Measurements from ENCODE around the gene TMEM147. TPM values are rescaled to one million over a fixed set of nuclear protein-coding genes. Genes with fewer than 3 reads are reported as not detected.
A peak's percentile ranks its signal among the peaks of the same experiment; 100 is the strongest.

TMEM147 gene
- total RNA-seq, 1 donor from 2014 or later: 69.3 TPM

DNA sequence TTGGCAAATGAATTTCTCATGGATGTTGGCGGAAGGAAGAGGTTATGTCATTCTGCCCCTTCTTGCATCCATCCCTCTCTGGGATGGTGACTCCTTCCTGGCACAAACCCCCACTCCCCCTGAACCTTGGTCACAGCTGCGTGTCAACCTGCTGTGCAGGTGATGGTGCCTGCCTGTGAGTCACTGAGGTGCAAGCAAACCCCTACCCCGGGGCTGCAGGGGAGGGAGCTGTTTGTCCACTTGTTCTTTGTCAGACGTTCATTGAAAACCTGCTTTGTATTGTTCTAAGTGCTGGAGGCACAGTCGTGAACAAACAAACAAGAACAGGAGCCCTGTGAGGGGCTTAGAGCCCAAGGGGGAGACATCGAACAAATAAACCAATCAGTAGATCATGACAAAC lies 14.1 kb upstream of the TMEM147 start:
- no peak overlapping the region for H3K4me3 ChIP-seq (ENCODE audit: insufficient read depth, low read depth, low read length)
- no peak for DNase-seq (ENCODE audit: low read depth)
- no peaks in the 10 kb centered on the region for H3K79me2 ChIP-seq (ENCODE audit: insufficient read depth, low read length)
- Mint-ChIP-seq H3K9me3 (ENCODE audit: unreplicated experiment) (no peaks in the 10 kb centered on the region), H3K27me3 (ENCODE audit: low read depth, unreplicated experiment) (peaks cover 25% of the 10 kb centered on the region), H3K27ac (ENCODE audit: unreplicated experiment) (no peak overlapping the region), H3K4me1 (ENCODE audit: low read depth, unreplicated experiment) (no peaks in the 10 kb centered on the region), H3K36me3 (ENCODE audit: low read depth, unreplicated experiment) (no peaks in the 10 kb centered on the region), H3K4me3 (ENCODE audit: unreplicated experiment) (no peak overlapping the region)
- no peak overlapping the region for H3K9ac ChIP-seq (ENCODE audit: low read length)
- H4K20me1 ChIP-seq (ENCODE audit: insufficient read depth, low read length): no peaks in the 10 kb centered on the region
- TF ChIP-seq, protein P1, sequence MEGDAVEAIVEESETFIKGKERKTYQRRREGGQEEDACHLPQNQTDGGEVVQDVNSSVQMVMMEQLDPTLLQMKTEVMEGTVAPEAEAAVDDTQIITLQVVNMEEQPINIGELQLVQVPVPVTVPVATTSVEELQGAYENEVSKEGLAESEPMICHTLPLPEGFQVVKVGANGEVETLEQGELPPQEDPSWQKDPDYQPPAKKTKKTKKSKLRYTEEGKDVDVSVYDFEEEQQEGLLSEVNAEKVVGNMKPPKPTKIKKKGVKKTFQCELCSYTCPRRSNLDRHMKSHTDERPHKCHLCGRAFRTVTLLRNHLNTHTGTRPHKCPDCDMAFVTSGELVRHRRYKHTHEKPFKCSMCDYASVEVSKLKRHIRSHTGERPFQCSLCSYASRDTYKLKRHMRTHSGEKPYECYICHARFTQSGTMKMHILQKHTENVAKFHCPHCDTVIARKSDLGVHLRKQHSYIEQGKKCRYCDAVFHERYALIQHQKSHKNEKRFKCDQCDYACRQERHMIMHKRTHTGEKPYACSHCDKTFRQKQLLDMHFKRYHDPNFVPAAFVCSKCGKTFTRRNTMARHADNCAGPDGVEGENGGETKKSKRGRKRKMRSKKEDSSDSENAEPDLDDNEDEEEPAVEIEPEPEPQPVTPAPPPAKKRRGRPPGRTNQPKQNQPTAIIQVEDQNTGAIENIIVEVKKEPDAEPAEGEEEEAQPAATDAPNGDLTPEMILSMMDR (IDR thresholded peaks at IDR 0.05; ENCODE audit: insufficient read depth, low read depth, low read length): no peak
- no peak for TF ChIP-seq EZH2 (IDR thresholded peaks at IDR 0.05; ENCODE audit: insufficient read depth, low read length)
- no peak overlapping the region for H2AFZ ChIP-seq (ENCODE audit: low read depth, low read length)
- no peak for FAIRE-seq
- peaks cover 25% of the 10 kb centered on the region for H3K27me3 ChIP-seq (ENCODE audit: insufficient read depth, low read length)
- H3K4me2 ChIP-seq (ENCODE audit: low read length): no peak overlapping the region
- no peaks in the 10 kb centered on the region for H3K4me1 ChIP-seq (ENCODE audit: insufficient read depth, low read length)
- H3K36me3 ChIP-seq (ENCODE audit: insufficient read depth, low read length): no peaks in the 10 kb centered on the region
- no peak overlapping the region for H3K27ac ChIP-seq (ENCODE audit: low read depth, low read length)
- no peaks in the 10 kb centered on the region for H3K9me3 ChIP-seq (ENCODE audit: insufficient read depth, low read depth, low read length)

DNA sequence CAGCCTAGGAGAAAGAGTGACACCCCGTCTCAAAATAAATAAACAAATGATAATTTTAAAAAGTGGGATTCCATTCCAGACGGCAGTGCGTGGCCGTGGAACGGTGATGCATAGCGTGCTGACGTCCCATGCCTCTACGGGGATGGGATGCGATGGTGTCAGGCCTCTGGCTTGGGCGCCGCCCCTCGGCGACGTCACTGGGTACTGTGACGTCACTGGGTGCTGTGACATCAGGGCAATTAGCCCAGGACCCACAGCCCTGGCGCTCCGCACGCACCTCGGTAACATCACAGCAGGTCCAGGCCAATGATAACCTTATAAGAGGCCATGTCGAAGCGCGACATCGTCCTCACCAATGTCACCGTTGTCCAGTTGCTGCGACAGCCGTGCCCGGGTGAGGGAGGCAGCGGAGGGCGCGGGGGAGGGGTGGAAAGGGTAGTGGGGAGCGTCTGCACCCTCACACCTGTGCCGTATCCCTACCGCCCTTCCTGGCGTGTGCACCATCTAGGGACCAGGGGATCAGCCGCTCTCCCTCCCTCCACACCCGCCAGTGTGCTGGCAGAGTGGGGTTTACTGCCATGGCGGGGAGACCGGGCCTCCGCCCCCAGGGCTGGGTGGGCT lies 12.1 kb upstream of the TMEM147 start, which contains the start of gene GAPDHS:
Gene GAPDHS, plus strand, starts transcription at position 256 of the 621 bp plus-strand sequence. Its CDS starts 72 bp downstream, at position 328.
- FAIRE-seq (no peak), DNase-seq (ENCODE audit: low read depth) (no peak)
- Mint-ChIP-seq H3K27ac (ENCODE audit: unreplicated experiment) (no peak within 1 kb of the TSS), H3K27me3 (ENCODE audit: low read depth, unreplicated experiment) (peaks cover 23% of the 10 kb centered on the region), H3K4me3 (ENCODE audit: unreplicated experiment) (no peak within 1 kb of the TSS), H3K36me3 (ENCODE audit: low read depth, unreplicated experiment) (no peaks in the 10 kb centered on the region), H3K4me1 (ENCODE audit: low read depth, unreplicated experiment) (no peaks in the 10 kb centered on the region), H3K9me3 (ENCODE audit: unreplicated experiment) (no peaks in the 10 kb centered on the region)
- no peak within 1 kb of the TSS for H3K27ac ChIP-seq (ENCODE audit: low read depth, low read length)
- H2AFZ ChIP-seq (ENCODE audit: low read depth, low read length): no peak within 1 kb of the TSS
- no peaks in the 10 kb centered on the region for H3K9me3 ChIP-seq (ENCODE audit: insufficient read depth, low read depth, low read length)
- no peaks in the 10 kb centered on the region for H3K79me2 ChIP-seq (ENCODE audit: insufficient read depth, low read length)
- H3K4me3 ChIP-seq (ENCODE audit: insufficient read depth, low read depth, low read length): no peak within 1 kb of the TSS
- H3K27me3 ChIP-seq (ENCODE audit: insufficient read depth, low read length): peaks cover 25% of the 10 kb centered on the region
- TF ChIP-seq, protein P1 (IDR thresholded peaks at IDR 0.05; ENCODE audit: insufficient read depth, low read depth, low read length): no peak
- no peak for TF ChIP-seq EZH2 (IDR thresholded peaks at IDR 0.05; ENCODE audit: insufficient read depth, low read length)
- no peaks in the 10 kb centered on the region for H4K20me1 ChIP-seq (ENCODE audit: insufficient read depth, low read length)
- H3K4me1 ChIP-seq (ENCODE audit: insufficient read depth, low read length): no peaks in the 10 kb centered on the region
- no peaks in the 10 kb centered on the region for H3K36me3 ChIP-seq (ENCODE audit: insufficient read depth, low read length)
- no peak within 1 kb of the TSS for H3K9ac ChIP-seq (ENCODE audit: low read length)
- peak within 1 kb of the TSS; percentile 36 for H3K4me2 ChIP-seq (ENCODE audit: low read length)

DNA sequence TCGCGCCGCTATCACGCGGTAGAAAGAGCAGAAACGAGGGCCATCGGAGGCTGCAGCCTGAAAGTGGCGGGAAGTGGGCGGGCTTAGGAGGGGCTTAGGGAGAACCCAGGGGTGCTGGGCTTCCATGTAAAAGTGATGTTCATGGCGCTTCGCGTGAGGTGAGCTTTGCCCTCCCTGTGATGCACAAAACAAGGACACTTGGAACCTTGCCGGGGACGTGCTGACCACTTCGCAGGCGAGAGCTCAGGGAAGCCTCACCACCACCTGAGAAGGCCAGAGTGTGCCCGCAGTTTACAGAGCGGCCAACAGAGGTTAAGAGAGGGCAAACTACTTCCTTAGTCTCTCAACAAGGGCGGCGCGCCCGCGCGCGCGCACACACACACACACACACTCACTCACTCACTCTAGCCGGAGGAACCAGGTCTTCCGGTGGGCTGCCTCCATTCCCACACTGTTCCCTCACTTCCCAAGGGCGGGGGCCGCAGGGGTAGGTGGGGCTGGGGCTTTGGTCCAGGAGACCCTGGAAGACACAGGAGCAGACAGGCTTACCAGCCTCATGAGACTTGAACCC lies 11.5 kb upstream of the TMEM147 start:
- no peak overlapping the region for H3K4me3 Mint-ChIP-seq (ENCODE audit: unreplicated experiment)

More for the DNA sequence above, 11.5 kb upstream of the TMEM147 start:
- no peak overlapping the region for H2AFZ ChIP-seq (ENCODE audit: low read depth, low read length)
- FAIRE-seq (no peak), DNase-seq (ENCODE audit: low read depth) (no peak)
- Mint-ChIP-seq H3K9me3 (ENCODE audit: unreplicated experiment) (no peaks in the 10 kb centered on the region), H3K4me1 (ENCODE audit: low read depth, unreplicated experiment) (no peaks in the 10 kb centered on the region), H3K27ac (ENCODE audit: unreplicated experiment) (no peak overlapping the region), H3K27me3 (ENCODE audit: low read depth, unreplicated experiment) (peaks cover 22% of the 10 kb centered on the region), H3K36me3 (ENCODE audit: low read depth, unreplicated experiment) (peaks cover 3% of the 10 kb centered on the region)
- H3K4me3 ChIP-seq (ENCODE audit: insufficient read depth, low read depth, low read length): no peak overlapping the region
- H3K4me1 ChIP-seq (ENCODE audit: insufficient read depth, low read length): no peaks in the 10 kb centered on the region
- H3K27me3 ChIP-seq (ENCODE audit: insufficient read depth, low read length): peaks cover 25% of the 10 kb centered on the region
- no peaks in the 10 kb centered on the region for H3K9me3 ChIP-seq (ENCODE audit: insufficient read depth, low read depth, low read length)
- no peaks in the 10 kb centered on the region for H3K79me2 ChIP-seq (ENCODE audit: insufficient read depth, low read length)
- TF ChIP-seq EZH2 (IDR thresholded peaks at IDR 0.05; ENCODE audit: insufficient read depth, low read length): peak; percentile 63
- TF ChIP-seq, protein P1 (IDR thresholded peaks at IDR 0.05; ENCODE audit: insufficient read depth, low read depth, low read length): no peak
- no peak overlapping the region for H3K27ac ChIP-seq (ENCODE audit: low read depth, low read length)
- H3K4me2 ChIP-seq (ENCODE audit: low read length): peak overlapping the region; percentile 36
- H4K20me1 ChIP-seq (ENCODE audit: insufficient read depth, low read length): no peaks in the 10 kb centered on the region
- no peaks in the 10 kb centered on the region for H3K36me3 ChIP-seq (ENCODE audit: insufficient read depth, low read length)
- no peak overlapping the region for H3K9ac ChIP-seq (ENCODE audit: low read length)
